Measurements from ENCODE around the gene MAOA. TPM values are rescaled to one million over a fixed set of nuclear protein-coding genes. Genes with fewer than 3 reads are reported as not detected.

Gene MAOA
- total and polyA plus RNA-seq, 2 of the 13 experiments (the other 11 are each of a cell fraction or from before 2014, with no cell fraction given): 13.4 to 14.7 TPM

DNA sequence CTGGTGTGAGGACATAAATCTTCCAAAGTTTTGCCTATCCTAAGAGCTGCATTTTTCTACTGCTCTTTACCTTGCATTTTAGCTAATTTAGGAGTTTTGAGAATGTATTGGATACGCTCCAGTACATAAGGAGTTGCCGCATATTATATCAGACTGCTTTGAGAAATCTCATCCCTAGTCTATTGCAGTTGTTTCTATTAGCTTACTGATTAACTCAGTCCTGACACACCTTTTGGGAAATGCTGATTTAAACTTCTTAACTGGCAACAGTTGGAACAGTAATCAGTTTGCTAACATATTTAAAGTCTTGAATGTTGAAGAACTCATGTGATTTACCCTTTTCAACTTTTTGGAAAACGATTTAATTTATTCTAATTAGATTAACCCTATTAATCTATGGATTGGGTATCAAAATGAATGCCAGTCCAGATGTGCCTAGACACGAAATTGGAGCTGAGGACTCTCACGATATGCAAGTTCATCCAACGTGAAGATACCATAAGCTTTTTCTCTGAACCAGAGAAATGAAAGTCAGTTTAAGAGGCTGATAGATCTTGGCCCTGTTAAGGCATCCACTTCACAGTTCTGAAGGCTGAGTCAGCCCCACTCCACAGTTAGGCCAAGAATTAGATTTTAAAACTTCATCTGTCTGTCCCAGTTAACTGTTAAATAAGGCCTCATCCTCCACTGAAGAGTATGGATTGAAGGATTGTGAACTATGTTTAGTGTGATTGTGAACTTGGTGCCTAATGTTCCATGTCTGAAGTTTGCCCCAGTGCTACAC is 90.0 kb downstream of the MAOA start:
- Histone ChIP-seq H3K9ac (ENCODE audit: insufficient read depth, low read depth, low read length) (no peak overlapping the region), H3K36me3 (replicated peaks in 1 of 2; ENCODE audit: control insufficient read depth in 1 of 2, insufficient read depth in 2 of 2, low read length in 2 of 2) (0 out of 5 replicates have a peak, but pooled peaks cover 0 to 2% of the 10 kb centered on the region in 2 experiments), H3K4me1 (ENCODE audit: insufficient read depth, low read length) (0 out of 2 replicates have a peak, but pooled peaks cover 9% of the 10 kb centered on the region), H4K20me1 (ENCODE audit: insufficient read depth, low read length) (no peaks in the 10 kb centered on the region), H3K27me3 (ENCODE audit: control insufficient read depth in 1 of 2, insufficient read depth in 2 of 2, low read length in 2 of 2) (no peaks in the 10 kb centered on the region), H3K9me3 (ENCODE audit: low read length) (no peaks in the 10 kb centered on the region), H3K4me3 (replicated peaks in 1 of 3; ENCODE audit: insufficient read depth in 1 of 3, low read depth in 2 of 3, low read length in 3 of 3) (no peak overlapping the region), H3K79me2 (ENCODE audit: insufficient read depth, low read length) (no peaks in the 10 kb centered on the region), H3K27ac (ENCODE audit: extremely low read length, insufficient read depth, low read length) (no peak overlapping the region), H3K4me2 (ENCODE audit: low read depth, low read length) (no peak overlapping the region), H2AFZ (ENCODE audit: low read length) (no peak overlapping the region)
- 84% methylated on average over 6 of the region's 6 CpGs for WGBS (ENCODE audit: low lambda C conversion rate)
- CTCF ChIA-PET (ENCODE audit: low intra/inter-chr PET ratio, low total read pairs): no interaction called here
- no TSS peak for BruUV-seq (replicated peaks)
- POLR2A ChIA-PET: no interaction called here
- FAIRE-seq (peak; percentile 55), ATAC-seq (no peak), DNase-seq (ENCODE audit: low spot score) (no peak)
- TF ChIP-seq, protein P1, sequence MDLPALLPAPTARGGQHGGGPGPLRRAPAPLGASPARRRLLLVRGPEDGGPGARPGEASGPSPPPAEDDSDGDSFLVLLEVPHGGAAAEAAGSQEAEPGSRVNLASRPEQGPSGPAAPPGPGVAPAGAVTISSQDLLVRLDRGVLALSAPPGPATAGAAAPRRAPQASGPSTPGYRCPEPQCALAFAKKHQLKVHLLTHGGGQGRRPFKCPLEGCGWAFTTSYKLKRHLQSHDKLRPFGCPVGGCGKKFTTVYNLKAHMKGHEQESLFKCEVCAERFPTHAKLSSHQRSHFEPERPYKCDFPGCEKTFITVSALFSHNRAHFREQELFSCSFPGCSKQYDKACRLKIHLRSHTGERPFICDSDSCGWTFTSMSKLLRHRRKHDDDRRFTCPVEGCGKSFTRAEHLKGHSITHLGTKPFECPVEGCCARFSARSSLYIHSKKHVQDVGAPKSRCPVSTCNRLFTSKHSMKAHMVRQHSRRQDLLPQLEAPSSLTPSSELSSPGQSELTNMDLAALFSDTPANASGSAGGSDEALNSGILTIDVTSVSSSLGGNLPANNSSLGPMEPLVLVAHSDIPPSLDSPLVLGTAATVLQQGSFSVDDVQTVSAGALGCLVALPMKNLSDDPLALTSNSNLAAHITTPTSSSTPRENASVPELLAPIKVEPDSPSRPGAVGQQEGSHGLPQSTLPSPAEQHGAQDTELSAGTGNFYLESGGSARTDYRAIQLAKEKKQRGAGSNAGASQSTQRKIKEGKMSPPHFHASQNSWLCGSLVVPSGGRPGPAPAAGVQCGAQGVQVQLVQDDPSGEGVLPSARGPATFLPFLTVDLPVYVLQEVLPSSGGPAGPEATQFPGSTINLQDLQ (CRISPR knock-in tag; IDR thresholded peaks at IDR 0.05): no peak
- TF ChIP-seq USF2 (IDR thresholded peaks at IDR 0.05; ENCODE audit: low read depth, low read length) (no peak), USF2 (CRISPR knock-in tag; IDR thresholded peaks at IDR 0.05; ENCODE audit: borderline replicate concordance) (no peak), POLR2A (IDR thresholded peaks at IDR 0.05; ENCODE audit: insufficient read depth in 1 of 2, low read depth in 2 of 2, low read length in 2 of 2) (no peak), SSRP1 (CRISPR knock-in tag; IDR thresholded peaks at IDR 0.05) (no peak), SATB2 (CRISPR knock-in tag; IDR thresholded peaks at IDR 0.05) (no peak), ZNF513 (CRISPR knock-in tag; conservative IDR thresholded peaks at IDR 0.05) (no peak), CBX1 (IDR thresholded peaks at IDR 0.05; ENCODE audit: low read depth) (no peak), TRIM24 (CRISPR knock-in tag; IDR thresholded peaks at IDR 0.05) (no peak), MAX (IDR thresholded peaks at IDR 0.05) (no peak), BRF2 (CRISPR knock-in tag; IDR thresholded peaks at IDR 0.05) (no peak), POLR2G (IDR thresholded peaks at IDR 0.05; ENCODE audit: low read depth, low read length) (no peak)
- in situ Hi-C loops (cut with HindIII; ENCODE audit: extremely low pct_ligation_motif_present, low pct_unique_long_range_greater_than_20kb) (loop anchor here (5.0 to 10.0 kb wide), 2 partner anchors 91 to 184 kb away; partner anchors contain the start of gene MAOA), intact Hi-C loops (cut with micrococcal nuclease; ENCODE audit: unreplicated experiment) (no loop called here)
